PC-3 (cell line): ENCODE results near the gene ARHGEF6. TPM values are rescaled to one million over a fixed set of nuclear protein-coding genes. Genes with fewer than 3 reads are reported as not detected.

Experiments
- ATAC-seq: fragments of 200-7000 bp; cut with Tn5 transposase; 2 replicates; pipeline ENCODE4 v1.9.1; 2020; ENCODE audit warnings: mild to moderate bottlenecking, moderate library complexity
- BruUV-seq: library from RNA; stranded (reverse); fragments of 400-500 nt; replicated peaks from 2 replicates; lab custom pipeline; 2021; lab: Mats Ljungman, UMichigan
- CTCF ChIA-PET: fragments of 300-600 bp; sonication (Branson Sonifier 250); formaldehyde crosslinking; loops from one replicate; lab custom pipeline; 2022; ENCODE audit warnings: antibody characterized with exemption; lab: Charles Lee
- POLR2A ChIA-PET: fragments of 300-600 bp; sonication (Branson Sonifier 250); formaldehyde crosslinking; loops from one replicate; lab custom pipeline; 2022; ENCODE audit warnings: antibody characterized with exemption; ENCODE audit not compliant: unreplicated experiment; lab: Charles Lee
- DNase-seq: peaks from one replicate; pipeline ENCODE4 v3.0.0-alpha.2; 2015
- H2AFZ ChIP-seq: fragments of 300-600 bp; sonication (generic); 2 replicates; pipeline ENCODE4 v1.6.0; 2016; ENCODE audit warnings: antibody characterized with exemption, low read length
- H3F3A ChIP-seq: fragments of 300-600 bp; sonication (generic); one replicate; pipeline ENCODE4 v1.6.0; 2017; ENCODE audit warnings: antibody characterized with exemption, low read length, control low read depth, mild to moderate bottlenecking; ENCODE audit not compliant: unreplicated experiment
- H3K27ac ChIP-seq: fragments of 300-600 bp; sonication (generic); 2 replicates; pipeline ENCODE4 v1.5.1; 2016; ENCODE audit warnings: mild to moderate bottlenecking, low read length
- H3K27me3 ChIP-seq: fragments of 300-600 bp; sonication (generic); 2 replicates; pipeline ENCODE4 v1.6.1; 2016; ENCODE audit warnings: low read length, mixed read lengths
- H3K36me3 ChIP-seq: fragments of 300-600 bp; sonication (generic); 2 replicates; pipeline ENCODE4 v1.6.1; 2016; ENCODE audit warnings: low read depth, mixed run types, low read length, mixed read lengths
- H3K4me1 ChIP-seq: fragments of 300-600 bp; sonication (generic); 2 replicates; pipeline ENCODE4 v1.5.1; 2016; ENCODE audit warnings: low read length; ENCODE audit not compliant: insufficient read depth
- H3K4me2 ChIP-seq: fragments of 300-600 bp; sonication (generic); 2 replicates; pipeline ENCODE4 v1.6.0; 2016; ENCODE audit warnings: low read length
- H3K4me3 ChIP-seq: fragments of 300-600 bp; sonication (generic); 2 replicates; pipeline ENCODE4 v1.5.1; 2016; ENCODE audit warnings: mild to moderate bottlenecking, low read length, mixed read lengths
- H3K79me2 ChIP-seq: fragments of 300-600 bp; sonication (generic); 2 replicates; pipeline ENCODE4 v1.6.1; 2017; ENCODE audit warnings: low read length, mixed read lengths
- H3K9ac ChIP-seq: fragments of 300-600 bp; sonication (generic); 2 replicates; pipeline ENCODE4 v1.6.0; 2016; ENCODE audit warnings: mild to moderate bottlenecking, low read length
- H3K9me2 ChIP-seq: fragments of 300-600 bp; sonication (generic); replicated peaks from 2 replicates; pipeline ENCODE4 v1.6.1; 2016; ENCODE audit warnings: mixed run types, low read length, mixed read lengths
- H3K9me3 ChIP-seq: fragments of 300-600 bp; sonication (generic); 2 replicates; pipeline ENCODE4 v1.6.1; 2016; ENCODE audit warnings: low read length, mixed read lengths
- H4K20me1 ChIP-seq: fragments of 300-600 bp; sonication (generic); 2 replicates; pipeline ENCODE4 v1.6.1; 2016; ENCODE audit warnings: low read length, mixed read lengths
- CTCF ChIP-seq: fragments of 300-600 bp; sonication (generic); conservative IDR thresholded peaks from 2 replicates; pipeline ENCODE4 v1.5.1; 2017; ENCODE audit warnings: antibody characterized with exemption, low read depth, mild to moderate bottlenecking, low read length
- EZH2 ChIP-seq: fragments of 300-600 bp; sonication (generic); IDR thresholded peaks from one replicate; pipeline ENCODE4 v1.6.1; 2017; ENCODE audit warnings: antibody characterized with exemption, mild to moderate bottlenecking, low read length; ENCODE audit not compliant: unreplicated experiment
- EZH2phosphoT487 ChIP-seq: fragments of 300-600 bp; sonication (generic); IDR thresholded peaks from 2 replicates; pipeline ENCODE4 v1.6.1; 2018; ENCODE audit warnings: mild to moderate bottlenecking, antibody characterized with exemption, low read length, borderline replicate concordance
- intact Hi-C: fragments of 100-400 bp; cut with micrococcal nuclease; formaldehyde crosslinking; loops from 2 replicates; pipeline ENCODE4 v1.9.0; 2023
- total RNA-seq: library from RNA; depleted of rRNA; stranded (reverse); fragments of >200 nt; gene quantifications from 2 replicates; pipeline ENCODE4 v1.2.3, GENCODE V29; 2014

Gene ARHGEF6
- total RNA-seq, 1 experiment from 2014 or later, result 3.3 TPM

- no peak overlapping the region for H3K27ac ChIP-seq
- TF ChIP-seq CTCF, result no peak
- TF ChIP-seq EZH2phosphoT487, result no peak
- TF ChIP-seq EZH2, result no peak
- H3K9me2 ChIP-seq, result no peaks in the 10 kb centered on the region
- ATAC-seq (no peak), DNase-seq (no peak)
- no peak overlapping the region for H3K4me3 ChIP-seq
- ChIA-PET CTCF (no interaction called here), POLR2A (no interaction called here)
- peaks cover 13% of the 10 kb centered on the region; the same call in 1 of the 2 replicates for H3K27me3 ChIP-seq
- no peaks in the 10 kb centered on the region for H3K4me1 ChIP-seq
- no peaks in the 10 kb centered on the region for H3F3A ChIP-seq
- no TSS peak for BruUV-seq
- no peaks in the 10 kb centered on the region for H3K79me2 ChIP-seq
- H2AFZ ChIP-seq, result no peak overlapping the region
- no peaks in the 10 kb centered on the region for H3K9me3 ChIP-seq
- intact Hi-C loops, result no loop called here
- H4K20me1 ChIP-seq, result no peaks in the 10 kb centered on the region
- H3K36me3 ChIP-seq, result no peaks in the 10 kb centered on the region
- H3K4me2 ChIP-seq, result no peak overlapping the region
- no peak overlapping the region for H3K9ac ChIP-seq
Measured at GRCh38 chrX:136660896-136661295, 119.8 kb downstream of the ARHGEF6 start.

- H3K4me2 ChIP-seq, result no peak overlapping the region
- no peaks in the 10 kb centered on the region for H3K36me3 ChIP-seq
- TF ChIP-seq CTCF (no peak), EZH2 (no peak), EZH2phosphoT487 (no peak)
- no peak overlapping the region for H3K9ac ChIP-seq
- no peak overlapping the region for H2AFZ ChIP-seq
- H3K27ac ChIP-seq, result no peak overlapping the region
- H3K9me3 ChIP-seq, result no peaks in the 10 kb centered on the region
- H4K20me1 ChIP-seq, result no peaks in the 10 kb centered on the region
- DNase-seq, result no peak
- peaks cover 23% of the 10 kb centered on the region; the same call in 1 of the 2 replicates for H3K27me3 ChIP-seq
- H3K4me1 ChIP-seq, result no peaks in the 10 kb centered on the region
- H3K79me2 ChIP-seq, result no peaks in the 10 kb centered on the region
- no peaks in the 10 kb centered on the region for H3F3A ChIP-seq
- BruUV-seq, result no TSS peak
- ChIA-PET POLR2A (no interaction called here), CTCF (no interaction called here)
- ATAC-seq, result no peak
- intact Hi-C loops, result no loop called here
- no peaks in the 10 kb centered on the region for H3K9me2 ChIP-seq
- no peak overlapping the region for H3K4me3 ChIP-seq
Measured at GRCh38 chrX:136659174-136659573, 121.6 kb downstream of the ARHGEF6 start.

- no TSS peak for BruUV-seq
- H3K27ac ChIP-seq, result no peak overlapping the region
Measured at GRCh38 chrX:136658151-136658550, 122.6 kb downstream of the ARHGEF6 start.

More at GRCh38 chrX:136658151-136658550, 122.6 kb downstream of the ARHGEF6 start:
- ChIA-PET CTCF (no interaction called here), POLR2A (no interaction called here)
- Histone ChIP-seq H3K9me3 (no peaks in the 10 kb centered on the region), H3K4me3 (no peak overlapping the region), H4K20me1 (no peaks in the 10 kb centered on the region), H3K79me2 (no peaks in the 10 kb centered on the region), H3F3A (no peaks in the 10 kb centered on the region), H3K36me3 (no peaks in the 10 kb centered on the region), H3K4me2 (no peak overlapping the region), H3K9me2 (no peaks in the 10 kb centered on the region), H3K9ac (no peak overlapping the region), H3K4me1 (no peaks in the 10 kb centered on the region), H3K27me3 (peaks cover 23% of the 10 kb centered on the region; the same call in 1 of the 2 replicates), H2AFZ (no peak overlapping the region)
- no peak for DNase-seq
- TF ChIP-seq EZH2phosphoT487, result no peak
- TF ChIP-seq EZH2, result no peak
- no peak for TF ChIP-seq CTCF
- intact Hi-C loops, result no loop called here
- no peak for ATAC-seq
